Stimulated activated CD8-positive, alpha-beta memory T cell treated with anti-CD3 and anti-CD28 coated beads, Interleukin-7, amount 100 ng/mL, for 4 hours (primary cell): ENCODE results near the gene SPOCK3.
"Not testable (repeated sequence)": the region's sequence is repeated elsewhere in the genome, so short reads cannot be mapped to it uniquely, and the experiment has no call there.

Experiments used
- DNase-seq, 2 donors: peaks; one replicate each; pipeline ENCODE4 v3.0.0-alpha.2; 2020; ENCODE audit warnings: low read depth in 2 of 2

The SPOCK3 gene

DNA sequence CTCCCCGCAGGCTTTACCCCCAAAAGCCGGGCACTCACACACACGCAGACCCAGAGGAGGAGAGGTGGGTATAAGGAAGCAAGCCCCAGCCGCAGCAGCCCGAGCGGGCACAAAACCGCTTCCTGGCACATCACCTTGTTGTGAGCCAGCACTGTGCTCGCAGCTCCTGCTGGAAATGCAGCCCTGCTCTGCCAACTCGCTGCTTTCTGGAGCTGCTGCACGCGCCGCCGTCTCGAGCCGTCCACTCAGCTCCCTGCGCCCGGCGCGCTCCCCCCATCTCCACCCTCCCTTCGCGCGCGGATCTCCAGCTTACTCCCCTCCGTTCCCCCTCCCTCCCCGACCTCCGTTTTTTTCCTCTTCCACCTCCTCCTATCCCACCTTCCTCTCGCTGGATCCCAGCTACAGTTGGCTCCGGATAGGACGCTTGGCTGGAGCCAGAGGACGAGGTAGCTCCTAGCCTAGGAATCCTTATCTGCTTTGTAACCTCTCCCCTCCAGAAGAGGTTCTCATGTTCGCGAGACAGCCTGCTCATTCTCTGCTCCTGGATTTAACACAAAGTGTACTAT, at the start of gene SPOCK3:
Gene SPOCK3 (minus strand): TSS at position 179 of the 566 bp plus-strand sequence.
- DNase-seq = no peak

- no peak for DNase-seq
Measured at GRCh38 chr4:167282171-167282864, 48.0 kb upstream of the SPOCK3 start.

- DNase-seq = not testable (repeated sequence)
Measured at GRCh38 chr4:167281545-167281944, 47.3 kb upstream of the SPOCK3 start.

DNA sequence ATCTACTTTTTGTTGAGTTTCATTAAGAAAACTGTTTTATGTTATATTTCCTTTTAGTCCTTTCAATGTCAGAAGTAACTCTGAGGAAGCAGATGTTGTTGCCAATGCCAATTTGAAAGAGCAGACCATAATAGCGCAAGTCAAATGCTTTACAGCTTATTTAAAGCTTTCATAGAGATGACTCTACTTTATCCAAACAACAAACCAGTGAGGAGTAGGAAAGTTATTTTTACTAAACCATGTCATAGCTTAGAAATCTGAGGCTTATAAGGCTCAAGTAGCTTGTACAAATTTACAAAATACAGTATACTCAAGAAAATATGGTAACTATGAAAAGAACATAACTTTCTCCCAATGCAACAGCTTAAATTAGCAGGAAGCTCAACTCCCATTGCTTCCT, 40.1 kb upstream of the SPOCK3 start:
- no peak for DNase-seq

- DNase-seq = no peak
Measured at GRCh38 chr4:167265231-167265630, 30.9 kb upstream of the SPOCK3 start.

DNA sequence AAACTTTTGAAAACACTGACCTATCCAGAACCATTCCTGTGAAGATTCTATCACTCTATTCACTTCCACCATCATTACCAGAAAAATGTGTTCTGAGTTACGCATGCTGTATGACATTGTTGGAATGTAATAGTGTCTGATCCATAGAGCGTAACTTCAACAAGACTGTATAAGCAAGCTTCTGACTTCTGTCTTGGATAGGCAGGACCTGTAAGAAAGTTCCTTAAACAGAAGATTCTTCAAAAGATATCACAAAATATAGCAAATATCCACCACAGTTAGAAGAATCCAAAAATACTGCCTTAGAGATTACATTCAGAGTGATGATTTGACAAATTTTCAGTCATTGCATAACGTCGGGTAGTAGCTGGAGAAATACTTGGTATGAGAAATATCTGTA, 14.0 kb upstream of the SPOCK3 start:
- no peak for DNase-seq

- no peak for DNase-seq
Measured at GRCh38 chr4:167239627-167240026, 5.3 kb upstream of the SPOCK3 start.

- DNase-seq = no peak
Measured at GRCh38 chr4:167238226-167238625, 3.9 kb upstream of the SPOCK3 start.

DNA sequence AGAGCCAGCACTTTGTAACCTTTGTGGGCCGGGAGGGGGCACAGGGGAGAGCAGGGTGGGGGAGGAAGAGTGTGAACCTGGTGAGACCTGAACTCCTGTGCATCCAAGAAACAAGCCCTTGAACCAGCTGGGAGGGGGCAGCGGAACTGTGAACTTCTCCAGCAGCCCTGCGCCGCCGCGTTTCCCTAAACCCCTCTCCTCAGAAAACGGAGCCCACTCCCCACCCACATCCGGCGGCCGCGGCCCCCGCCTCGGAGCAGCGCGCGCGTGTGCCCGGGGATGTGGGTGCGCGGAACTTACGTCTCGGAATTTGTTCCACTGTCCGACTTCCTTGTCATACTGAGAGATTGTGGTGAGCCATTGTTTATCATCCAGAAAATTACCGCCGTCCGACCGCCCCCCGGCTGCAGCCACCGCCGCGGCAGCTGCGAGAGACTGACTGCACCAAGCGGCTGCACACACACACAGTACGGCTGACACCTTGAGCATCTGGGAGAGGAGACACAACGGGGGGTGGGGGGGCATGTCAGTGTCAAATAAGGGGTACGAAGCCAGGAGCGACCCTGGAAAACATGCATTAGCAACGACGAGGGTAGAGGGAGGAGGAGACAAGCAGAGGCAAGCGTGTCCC, 494 bp downstream of the SPOCK3 start:
- DNase-seq = no peak

- DNase-seq = no peak
Measured at GRCh38 chr4:167232805-167233684, 1.2 kb downstream of the SPOCK3 start.

GRCh38 chr4:167230744-167231143, 3.5 kb downstream of the SPOCK3 start:
- DNase-seq = no peak

DNA sequence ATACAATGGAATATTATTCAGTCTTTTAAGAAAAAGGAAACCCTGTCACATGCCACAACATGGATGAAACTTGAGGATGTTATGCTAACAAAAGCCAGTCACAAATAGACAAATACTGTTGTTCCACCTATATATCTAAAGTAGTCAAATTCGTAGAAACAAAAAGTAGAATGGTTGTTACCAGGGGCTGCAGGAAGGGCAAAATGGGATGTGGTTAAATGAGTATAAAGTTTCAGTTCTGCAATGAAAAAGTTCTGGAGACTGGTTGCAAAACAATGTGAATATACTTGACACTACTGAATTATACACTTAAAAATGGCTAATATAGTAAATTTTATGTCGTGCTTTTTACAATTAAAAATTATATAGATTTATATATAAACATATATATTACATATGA, 12.2 kb downstream of the SPOCK3 start:
- DNase-seq = no peak

DNA sequence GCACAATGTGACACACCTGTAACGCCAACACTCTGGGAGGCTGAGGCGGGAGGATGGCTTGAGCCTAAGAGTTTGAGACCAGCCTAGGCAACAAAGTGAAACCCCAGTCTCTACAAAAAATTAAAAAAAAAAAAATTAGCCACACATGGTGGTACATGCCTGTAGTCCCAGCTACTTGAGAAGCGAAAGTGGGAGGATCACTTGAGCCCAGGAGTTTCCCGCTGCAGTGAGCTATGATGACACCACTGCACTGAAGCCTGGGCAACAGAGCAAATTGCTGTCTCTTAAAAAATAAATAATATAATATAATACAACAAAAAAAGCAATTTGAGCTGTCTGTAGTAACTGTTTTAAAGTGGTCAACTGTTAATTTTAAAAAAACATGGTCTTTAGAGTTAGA, 13.2 kb downstream of the SPOCK3 start:
- no peak for DNase-seq

GRCh38 chr4:167218022-167218608, 16.2 kb downstream of the SPOCK3 start:
- no peak for DNase-seq

DNA sequence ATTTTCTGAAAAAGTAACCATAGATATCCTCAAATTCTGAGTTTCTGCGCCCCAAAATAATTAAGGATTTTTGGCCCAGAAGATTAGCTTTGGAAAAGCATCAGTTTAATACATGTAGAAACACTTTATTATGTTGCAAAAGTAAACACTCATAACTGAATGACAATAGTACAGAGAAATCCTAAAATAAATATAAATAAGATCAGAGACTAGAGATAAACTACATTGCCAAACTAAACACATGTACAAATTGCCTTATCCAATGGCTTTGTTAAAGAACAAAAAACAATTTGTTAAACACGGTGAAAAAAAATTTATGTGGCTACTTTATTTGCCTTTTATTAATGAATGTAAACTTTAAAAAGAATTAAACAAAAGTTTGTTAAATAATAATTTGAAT, 17.5 kb downstream of the SPOCK3 start:
- DNase-seq = no peak

GRCh38 chr4:167210166-167210565, 24.1 kb downstream of the SPOCK3 start:
- DNase-seq = no peak

DNA sequence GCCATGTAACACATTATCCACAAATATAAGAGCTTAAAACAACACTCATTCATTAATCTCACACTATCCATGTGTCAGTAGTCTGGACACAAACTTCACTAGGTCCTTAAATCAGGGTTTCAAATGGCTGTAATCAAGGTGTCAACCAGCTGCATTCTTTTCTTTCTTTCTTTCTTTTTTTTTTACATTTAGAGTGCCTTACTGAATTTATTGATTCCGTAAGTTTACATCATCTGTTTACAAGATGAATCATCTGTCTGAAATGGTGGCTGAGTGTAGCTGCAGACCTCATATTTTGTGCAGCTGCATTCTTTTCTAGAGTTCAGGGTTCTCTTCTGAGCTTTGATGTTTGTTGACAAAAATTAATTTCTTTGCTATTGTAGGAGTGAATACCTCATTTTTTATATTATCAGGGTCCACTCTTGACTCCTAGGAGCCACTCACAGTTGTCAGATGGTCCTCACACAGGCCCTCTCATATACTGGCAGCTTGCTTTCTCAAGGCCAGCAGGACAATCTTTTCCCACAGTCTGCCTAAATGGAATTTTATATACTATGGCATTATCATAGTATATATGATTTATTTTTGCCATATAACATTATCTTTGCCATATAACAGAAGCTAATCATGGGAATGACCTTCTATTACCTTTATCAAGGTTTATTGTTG, 37.8 kb downstream of the SPOCK3 start:
- no peak for DNase-seq

DNA sequence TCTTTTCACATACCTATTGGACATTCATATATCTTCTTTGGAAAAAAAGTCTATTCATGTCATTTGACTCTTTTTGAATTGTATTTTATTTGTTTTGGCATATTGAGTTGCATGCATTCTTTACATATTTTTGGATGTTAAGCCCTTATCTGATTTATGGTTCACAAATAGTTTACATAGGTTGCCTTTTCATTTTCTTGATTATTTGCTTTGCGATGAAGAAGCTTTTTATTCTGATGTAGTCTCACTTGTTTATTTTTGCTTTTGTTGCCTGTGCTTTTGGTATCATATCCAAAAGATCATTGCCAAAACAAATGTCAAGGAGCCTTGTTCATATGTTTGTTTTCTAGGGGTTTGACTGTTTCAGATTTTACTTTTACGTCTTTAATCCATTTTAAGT, 43.9 kb downstream of the SPOCK3 start:
- DNase-seq = no peak

GRCh38 chr4:167185465-167185864, 48.8 kb downstream of the SPOCK3 start:
- no peak for DNase-seq

GRCh38 chr4:167183036-167183435, 51.3 kb downstream of the SPOCK3 start:
- no peak for DNase-seq

GRCh38 chr4:167177925-167178324, 56.4 kb downstream of the SPOCK3 start:
- no peak for DNase-seq
